ENCODE measurements around the gene TANC1. TPM values are rescaled to one million over a fixed set of nuclear protein-coding genes. Genes with fewer than 3 reads are reported as not detected.

Gene TANC1
- total and polyA plus RNA-seq, 2 donors (not counting 3 experiments of a cell fraction or from before 2014, with no cell fraction given): 58.9 to 99.4 TPM

GRCh38 chr2:159065891-159066290 is 97.5 kb downstream of the TANC1 start:
- dilution Hi-C loops (cut with MboI; ENCODE audit: extremely low pct_ligation_motif_present, low sequenced_read_pairs) (no loop called here), intact Hi-C loops (cut with micrococcal nuclease) (loop anchor here (2.0 to 5.0 kb wide), 2 partner anchors 34 to 67 kb away; no protein-coding TSS in a partner anchor)
- Histone ChIP-seq H4K20me1 (replicated peaks; ENCODE audit: control insufficient read depth, extremely low read depth, insufficient read depth, low read length) (no peaks in the 10 kb centered on the region), H3K4me3 (replicated peaks in 1 of 3; ENCODE audit: insufficient read depth in 1 of 3, low read depth in 1 of 3, low read length in 3 of 3) (no peak overlapping the region), H3K4me1 (ENCODE audit: control insufficient read depth, extremely low read depth, insufficient read depth, low read length) (peaks cover 46% of the 10 kb centered on the region), H3K36me3 (ENCODE audit: control insufficient read depth in 2 of 2, extremely low read depth in 1 of 2, insufficient read depth in 2 of 2, low read length in 2 of 2) (peaks cover 1 to 8% of the 10 kb centered on the region in 2 experiments), H2AFZ (ENCODE audit: low read depth, low read length) (no peak overlapping the region), H3K79me2 (ENCODE audit: control insufficient read depth, insufficient read depth, low read length) (peaks cover 32% of the 10 kb centered on the region), H3K4me2 (ENCODE audit: insufficient read depth, low read length) (no peak overlapping the region), H3K27ac (ENCODE audit: insufficient read depth, low read depth, low read length) (no peak overlapping the region), H3K9me3 (replicated peaks; ENCODE audit: control insufficient read depth, insufficient read depth, low read length) (no peaks in the 10 kb centered on the region), H3K9me1 (replicated peaks; ENCODE audit: control insufficient read depth, extremely low read depth, insufficient read depth, low read length) (no peaks in the 10 kb centered on the region), H3K27me3 (ENCODE audit: control insufficient read depth in 2 of 2, insufficient read depth in 2 of 2, low read length in 2 of 2) (no peaks in the 10 kb centered on the region), H3K9ac (replicated peaks; ENCODE audit: extremely low read depth, insufficient read depth, low read length) (no peak overlapping the region)
- no peak for DNase-seq (ENCODE audit: low read depth, low spot score)
- ChIA-PET POLR2A (no interaction called here), CTCF (interaction anchor here (0.8 to 4.1 kb wide), 4 partner anchors 10 to 23 kb away, joined by 3 to 23 read pairs (median 4); no protein-coding TSS in a partner anchor)
- FAIRE-seq: no peak
- no peak for TF ChIP-seq CTCF (IDR thresholded peaks at IDR 0.05; ENCODE audit: extremely low read depth in 1 of 2, insufficient read depth in 1 of 2, low read depth in 1 of 2, low read length in 2 of 2)
- no peak for TF ChIP-seq FOS (IDR thresholded peaks at IDR 0.05; ENCODE audit: borderline replicate concordance, insufficient read depth, low read length)
- TF ChIP-seq POLR2A (IDR thresholded peaks at IDR 0.05; ENCODE audit: low read depth, low read length): no peak
- TF ChIP-seq POLR2AphosphoS5 (IDR thresholded peaks at IDR 0.05; ENCODE audit: insufficient read depth, low read depth, low read length): no peak
- TF ChIP-seq GATA2 (IDR thresholded peaks at IDR 0.05; ENCODE audit: insufficient read depth, insufficient read length, low read depth, low read length): no peak
- no peak for TF ChIP-seq JUN (IDR thresholded peaks at IDR 0.05; ENCODE audit: borderline replicate concordance, insufficient read depth, insufficient read length, low read depth)
- no peak for TF ChIP-seq EZH2 (IDR thresholded peaks at IDR 0.05; ENCODE audit: borderline replicate concordance, low read depth, low read length, severe bottlenecking)
- no peak for TF ChIP-seq MAX (IDR thresholded peaks at IDR 0.05; ENCODE audit: insufficient read depth, insufficient read length)
- TF ChIP-seq MYC (IDR thresholded peaks at IDR 0.05; ENCODE audit: low read depth, low read length): no peak
- BruUV-seq (replicated peaks): no TSS peak
